ENCODE measurements around the gene LRIG1. TPM values are rescaled to one million over a fixed set of nuclear protein-coding genes. Genes with fewer than 3 reads are reported as not detected.
A peak's percentile ranks its signal among the peaks of the same experiment; 100 is the strongest.

The LRIG1 gene
- total RNA-seq, 1 donor from 2014 or later, result 111 TPM

GRCh38 chr3:66489115-66489514 lies 11.7 kb downstream of the LRIG1 start:
- DNase-seq (ENCODE audit: low read depth, low spot score), result no peak

GRCh38 chr3:66488492-66488891 lies 12.3 kb downstream of the LRIG1 start:
- DNase-seq (ENCODE audit: low read depth, low spot score), result no peak

- DNase-seq (ENCODE audit: low read depth, low spot score), result no peak
These were observed 13.4 kb downstream of the LRIG1 start for GRCh38 chr3:66487465-66487864.

- no peak for DNase-seq (ENCODE audit: low read depth, low spot score)
These were observed 14.2 kb downstream of the LRIG1 start for GRCh38 chr3:66486646-66487045.

- DNase-seq (ENCODE audit: low read depth, low spot score), result no peak
These were observed 14.6 kb downstream of the LRIG1 start for GRCh38 chr3:66486202-66486601.

GRCh38 chr3:66485291-66485968 lies 15.4 kb downstream of the LRIG1 start:
- DNase-seq (ENCODE audit: low read depth, low spot score), result no peak

- no peak for DNase-seq (ENCODE audit: low read depth, low spot score)
These were observed 16.5 kb downstream of the LRIG1 start for GRCh38 chr3:66484106-66484844.

GRCh38 chr3:66483409-66483906 lies 17.4 kb downstream of the LRIG1 start:
- no peak for DNase-seq (ENCODE audit: low read depth, low spot score)

- DNase-seq (ENCODE audit: low read depth, low spot score), result no peak
These were observed 17.8 kb downstream of the LRIG1 start for GRCh38 chr3:66483006-66483405.

GRCh38 chr3:66482018-66482404 lies 18.8 kb downstream of the LRIG1 start:
- no peak for DNase-seq (ENCODE audit: low read depth, low spot score)

GRCh38 chr3:66481071-66482017 lies 19.5 kb downstream of the LRIG1 start:
- no peak for DNase-seq (ENCODE audit: low read depth, low spot score)

- no peak for DNase-seq (ENCODE audit: low read depth, low spot score)
These were observed 20.2 kb downstream of the LRIG1 start for GRCh38 chr3:66480666-66481065.

GRCh38 chr3:66479532-66479947 lies 21.3 kb downstream of the LRIG1 start:
- no peak for DNase-seq (ENCODE audit: low read depth, low spot score)

- no peak for DNase-seq (ENCODE audit: low read depth, low spot score)
These were observed 21.9 kb downstream of the LRIG1 start for GRCh38 chr3:66478960-66479359.

GRCh38 chr3:66477856-66478255 lies 23.0 kb downstream of the LRIG1 start:
- no peak for DNase-seq (ENCODE audit: low read depth, low spot score)

- no peak for DNase-seq (ENCODE audit: low read depth, low spot score)
These were observed 23.9 kb downstream of the LRIG1 start for GRCh38 chr3:66476852-66477381.

GRCh38 chr3:66475386-66476020 lies 25.3 kb downstream of the LRIG1 start:
- no peak for DNase-seq (ENCODE audit: low read depth, low spot score)

GRCh38 chr3:66473692-66474091 lies 27.1 kb downstream of the LRIG1 start:
- DNase-seq (ENCODE audit: low read depth, low spot score), result peak; percentile 63

GRCh38 chr3:66473181-66473580 lies 27.6 kb downstream of the LRIG1 start:
- DNase-seq (ENCODE audit: low read depth, low spot score), result peak; percentile 27

- peak; percentile 71 for DNase-seq (ENCODE audit: low read depth, low spot score)
These were observed 28.3 kb downstream of the LRIG1 start for GRCh38 chr3:66472313-66473134.

Measured in pulmonary artery endothelial cell (primary cell).